Measurements from ENCODE around the gene PARD3B. TPM values are rescaled to one million over a fixed set of nuclear protein-coding genes. Genes with fewer than 3 reads are reported as not detected.

The PARD3B gene
- total RNA-seq, 1 experiment from 2014 or later = 7.6 TPM

DNA sequence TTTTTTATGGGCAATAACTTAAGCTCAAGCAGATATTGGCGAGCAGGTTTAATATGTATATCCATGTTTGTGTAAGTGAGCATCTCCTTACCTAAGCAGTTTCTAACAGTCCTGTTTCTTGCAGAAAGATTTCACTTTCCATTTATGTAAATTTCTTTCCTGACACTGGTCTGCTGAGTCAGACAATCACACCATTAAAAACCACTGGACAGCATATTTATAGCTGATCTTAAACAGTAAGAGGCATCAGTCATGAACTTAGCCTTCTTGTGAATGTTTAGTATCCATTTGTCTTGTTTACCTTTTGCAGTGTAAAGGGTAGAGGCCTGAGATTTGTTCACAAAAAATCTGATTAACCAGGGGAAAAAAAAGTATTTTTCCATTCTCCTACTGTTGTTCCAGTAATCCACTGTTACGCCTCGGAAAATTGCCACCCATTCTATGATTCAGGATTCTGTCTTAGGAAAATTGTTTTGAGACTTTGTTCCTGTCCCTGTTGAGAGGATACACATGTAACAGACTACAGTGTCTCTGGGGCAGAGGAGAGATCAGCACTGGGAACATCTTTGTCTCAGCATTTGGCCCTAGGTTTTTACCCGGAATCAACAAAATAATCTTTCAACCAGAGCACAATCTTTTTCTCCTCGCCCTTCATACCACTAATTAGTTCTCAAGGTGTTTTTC is 616.0 kb downstream of the PARD3B start:
- CTCF ChIA-PET = no interaction called here
- POLR2A ChIA-PET (ENCODE audit: low non-redundant PET) = no interaction called here
- DNase-seq (ENCODE audit: low spot score) = no peak

DNA sequence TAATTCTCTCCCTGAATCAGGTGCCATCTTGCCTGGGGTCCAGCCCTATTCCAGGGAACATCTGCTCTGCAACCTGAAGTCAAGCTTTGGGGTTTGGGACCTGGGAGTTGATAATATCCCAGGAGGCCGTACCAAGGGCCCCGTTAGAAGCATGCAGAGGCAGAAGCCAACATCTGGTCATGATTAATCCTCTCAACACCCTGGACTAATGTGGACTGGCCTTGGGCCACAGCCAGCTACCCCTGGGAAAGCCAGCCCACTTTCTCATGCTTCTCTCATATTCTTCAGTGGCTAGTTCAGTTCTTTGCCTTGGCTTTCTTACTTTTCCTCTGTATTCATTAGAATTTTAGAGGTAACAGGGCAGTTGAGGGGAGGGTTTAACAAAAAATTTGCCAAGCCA is 621.5 kb downstream of the PARD3B start:
- H3K27me3 ChIP-seq (replicated peaks; ENCODE audit: insufficient read depth, low read depth, low read length, poor library complexity) = no peaks in the 10 kb centered on the region
- no TSS peak for BruUV-seq (replicated peaks)
- H3K36me3 ChIP-seq (ENCODE audit: insufficient read depth, low read length, poor library complexity, severe bottlenecking) = no peaks in the 10 kb centered on the region
- peaks cover 3% of the 10 kb centered on the region for H3K4me1 ChIP-seq (ENCODE audit: insufficient read depth, low read length, poor library complexity, severe bottlenecking)
- ChIA-PET CTCF (no interaction called here), POLR2A (ENCODE audit: low non-redundant PET) (no interaction called here)
- no peak overlapping the region for H3K27ac ChIP-seq (ENCODE audit: low read depth, low read length, poor library complexity, severe bottlenecking)
- TF ChIP-seq EZH2 (IDR thresholded peaks at IDR 0.05; ENCODE audit: borderline replicate concordance, low read depth, low read length, poor library complexity, severe bottlenecking) = no peak
- TF ChIP-seq, protein P1, sequence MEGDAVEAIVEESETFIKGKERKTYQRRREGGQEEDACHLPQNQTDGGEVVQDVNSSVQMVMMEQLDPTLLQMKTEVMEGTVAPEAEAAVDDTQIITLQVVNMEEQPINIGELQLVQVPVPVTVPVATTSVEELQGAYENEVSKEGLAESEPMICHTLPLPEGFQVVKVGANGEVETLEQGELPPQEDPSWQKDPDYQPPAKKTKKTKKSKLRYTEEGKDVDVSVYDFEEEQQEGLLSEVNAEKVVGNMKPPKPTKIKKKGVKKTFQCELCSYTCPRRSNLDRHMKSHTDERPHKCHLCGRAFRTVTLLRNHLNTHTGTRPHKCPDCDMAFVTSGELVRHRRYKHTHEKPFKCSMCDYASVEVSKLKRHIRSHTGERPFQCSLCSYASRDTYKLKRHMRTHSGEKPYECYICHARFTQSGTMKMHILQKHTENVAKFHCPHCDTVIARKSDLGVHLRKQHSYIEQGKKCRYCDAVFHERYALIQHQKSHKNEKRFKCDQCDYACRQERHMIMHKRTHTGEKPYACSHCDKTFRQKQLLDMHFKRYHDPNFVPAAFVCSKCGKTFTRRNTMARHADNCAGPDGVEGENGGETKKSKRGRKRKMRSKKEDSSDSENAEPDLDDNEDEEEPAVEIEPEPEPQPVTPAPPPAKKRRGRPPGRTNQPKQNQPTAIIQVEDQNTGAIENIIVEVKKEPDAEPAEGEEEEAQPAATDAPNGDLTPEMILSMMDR (conservative IDR thresholded peaks at IDR 0.05; ENCODE audit: low read depth, low read length) = no peak
- no peaks in the 10 kb centered on the region for H3K9me3 ChIP-seq (ENCODE audit: low read depth, low read length, poor library complexity, severe bottlenecking)
- intact Hi-C loops (cut with micrococcal nuclease; ENCODE audit: unreplicated experiment) = loop anchor here (2.0 kb wide), 1 partner anchor 54 kb away; no protein-coding TSS in a partner anchor
- DNase-seq (ENCODE audit: low spot score) = no peak
- no peak overlapping the region for H3K4me3 ChIP-seq (ENCODE audit: low read depth, low read length, poor library complexity, severe bottlenecking)

More for the DNA sequence above, 616.0 kb downstream of the PARD3B start:
- H3K4me1 ChIP-seq (ENCODE audit: insufficient read depth, low read length, poor library complexity, severe bottlenecking) = peaks cover 10% of the 10 kb centered on the region
- no TSS peak for BruUV-seq (replicated peaks)
- no peak overlapping the region for H3K27ac ChIP-seq (ENCODE audit: low read depth, low read length, poor library complexity, severe bottlenecking)
- no peaks in the 10 kb centered on the region for H3K36me3 ChIP-seq (ENCODE audit: insufficient read depth, low read length, poor library complexity, severe bottlenecking)
- no peaks in the 10 kb centered on the region for H3K27me3 ChIP-seq (replicated peaks; ENCODE audit: insufficient read depth, low read depth, low read length, poor library complexity)
- no peaks in the 10 kb centered on the region for H3K9me3 ChIP-seq (ENCODE audit: low read depth, low read length, poor library complexity, severe bottlenecking)
- intact Hi-C loops (cut with micrococcal nuclease; ENCODE audit: unreplicated experiment) = no loop called here
- TF ChIP-seq EZH2 (IDR thresholded peaks at IDR 0.05; ENCODE audit: borderline replicate concordance, low read depth, low read length, poor library complexity, severe bottlenecking) = no peak
- TF ChIP-seq, protein P1 (conservative IDR thresholded peaks at IDR 0.05; ENCODE audit: low read depth, low read length) = no peak
- H3K4me3 ChIP-seq (ENCODE audit: low read depth, low read length, poor library complexity, severe bottlenecking) = no peak overlapping the region

DNA sequence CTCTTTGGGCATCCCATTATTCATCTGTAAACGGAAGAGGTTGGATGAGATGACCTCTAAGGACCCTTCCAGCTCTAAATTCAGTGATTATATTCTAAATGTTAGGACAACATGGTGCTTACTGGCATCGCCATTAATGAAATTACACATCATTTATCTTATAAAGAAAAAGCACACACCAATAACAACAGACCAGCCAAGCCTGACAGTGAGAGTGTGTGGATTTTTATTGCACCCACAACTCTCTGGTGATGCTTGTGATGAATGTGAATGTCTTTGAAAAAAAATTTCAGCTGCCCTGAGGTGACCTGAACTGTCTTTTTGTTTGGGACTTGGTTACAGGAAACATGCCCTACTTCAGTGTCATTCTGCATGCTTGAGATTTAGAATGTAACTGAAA is 623.7 kb downstream of the PARD3B start:
- TF ChIP-seq EZH2 (IDR thresholded peaks at IDR 0.05; ENCODE audit: borderline replicate concordance, low read depth, low read length, poor library complexity, severe bottlenecking) = no peak
- TF ChIP-seq, protein P1 (conservative IDR thresholded peaks at IDR 0.05; ENCODE audit: low read depth, low read length) = no peak
- BruUV-seq (replicated peaks) = no TSS peak
- DNase-seq (ENCODE audit: low spot score) = no peak
- H3K4me1 ChIP-seq (ENCODE audit: insufficient read depth, low read length, poor library complexity, severe bottlenecking) = peaks cover 4% of the 10 kb centered on the region
- ChIA-PET POLR2A (ENCODE audit: low non-redundant PET) (no interaction called here), CTCF (no interaction called here)
- no peak overlapping the region for H3K4me3 ChIP-seq (ENCODE audit: low read depth, low read length, poor library complexity, severe bottlenecking)
- H3K36me3 ChIP-seq (ENCODE audit: insufficient read depth, low read length, poor library complexity, severe bottlenecking) = no peaks in the 10 kb centered on the region
- H3K27ac ChIP-seq (ENCODE audit: low read depth, low read length, poor library complexity, severe bottlenecking) = no peak overlapping the region
- H3K27me3 ChIP-seq (replicated peaks; ENCODE audit: insufficient read depth, low read depth, low read length, poor library complexity) = no peaks in the 10 kb centered on the region
- H3K9me3 ChIP-seq (ENCODE audit: low read depth, low read length, poor library complexity, severe bottlenecking) = no peaks in the 10 kb centered on the region
- intact Hi-C loops (cut with micrococcal nuclease; ENCODE audit: unreplicated experiment) = no loop called here

All from A673 (cell line).